GM23338 (cell line): ENCODE data around the gene LPGAT1. TPM values are rescaled to one million over a fixed set of nuclear protein-coding genes. Genes with fewer than 3 reads are reported as not detected.

Source experiments
- ATAC-seq: fragments of 200-7000 bp; cut with Tn5 transposase; 3 replicates; pipeline ENCODE4 v1.9.1; 2020
- DNase-seq: peaks from one replicate; pipeline ENCODE4 v3.0.0-alpha.2; 2015; ENCODE audit warnings: low spot score
- H2AFZ ChIP-seq: fragments of 200-600 bp; sonication (generic); 2 replicates; pipeline ENCODE4 v1.8.0; 2016; ENCODE audit warnings: antibody characterized with exemption, mild to moderate bottlenecking, moderate library complexity
- H3F3A ChIP-seq: fragments of 200-600 bp; sonication (generic); replicated peaks from 2 replicates; pipeline ENCODE4 v1.8.0; 2017; ENCODE audit warnings: antibody characterized with exemption, mixed run types, low read depth
- H3K27ac ChIP-seq: fragments of 200-600 bp; sonication (generic); 2 replicates; pipeline ENCODE4 v1.6.1; 2016; ENCODE audit warnings: low read depth
- H3K27me3 ChIP-seq: fragments of 200-600 bp; sonication (generic); 2 replicates; pipeline ENCODE4 v1.8.0; 2016; ENCODE audit warnings: mild to moderate bottlenecking, mixed run types, moderate library complexity; ENCODE audit not compliant: insufficient read depth
- H3K36me3 ChIP-seq: fragments of 200-600 bp; sonication (generic); 2 replicates; pipeline ENCODE4 v1.8.0; 2016; ENCODE audit warnings: mild to moderate bottlenecking; ENCODE audit not compliant: insufficient read depth
- H3K4me1 ChIP-seq: fragments of 200-600 bp; sonication (generic); 2 replicates; pipeline ENCODE4 v1.8.0; 2016; ENCODE audit warnings: mild to moderate bottlenecking, moderate library complexity; ENCODE audit not compliant: insufficient read depth
- H3K4me2 ChIP-seq: fragments of 200-600 bp; sonication (generic); 2 replicates; pipeline ENCODE4 v1.7.1; 2017; ENCODE audit warnings: mixed run types
- H3K4me3 ChIP-seq: fragments of 200-600 bp; sonication (generic); 2 replicates; pipeline ENCODE4 v1.6.1; 2016; ENCODE audit warnings: mixed run types
- H3K79me2 ChIP-seq: fragments of 200-600 bp; sonication (generic); replicated peaks from 2 replicates; pipeline ENCODE4 v1.8.0; 2017; ENCODE audit warnings: mild to moderate bottlenecking; ENCODE audit not compliant: insufficient read depth
- H3K9me2 ChIP-seq: fragments of 200-600 bp; sonication (generic); 2 replicates; pipeline ENCODE4 v1.8.0; 2017; ENCODE audit not compliant: insufficient read depth
- H4K20me1 ChIP-seq: fragments of 200-600 bp; sonication (generic); replicated peaks from 2 replicates; pipeline ENCODE4 v1.8.0; 2017; ENCODE audit warnings: mild to moderate bottlenecking; ENCODE audit not compliant: insufficient read depth
- H3K27ac Mint-ChIP-seq: 2 replicates; pipeline ENCODE4 v1.8.0; 2020; ENCODE audit warnings: inconsistent platforms, mild to moderate bottlenecking, moderate library complexity, mixed read lengths
- H3K27me3 Mint-ChIP-seq: 3 replicates; pipeline ENCODE4 v1.8.0; 2022; ENCODE audit warnings: low read depth, mild to moderate bottlenecking, moderate library complexity, mixed read lengths, inconsistent platforms; ENCODE audit not compliant: insufficient read depth, poor library complexity
- H3K36me3 Mint-ChIP-seq: 3 replicates; pipeline ENCODE4 v1.8.0; 2021; ENCODE audit warnings: low read depth, mild to moderate bottlenecking, inconsistent platforms, moderate library complexity, mixed read lengths
- H3K4me1 Mint-ChIP-seq: 3 replicates; pipeline ENCODE4 v1.8.0; 2020; ENCODE audit warnings: mild to moderate bottlenecking, inconsistent platforms, mixed read lengths
- H3K4me3 Mint-ChIP-seq: 3 replicates; pipeline ENCODE4 v1.8.0; 2021; ENCODE audit warnings: moderate library complexity, mild to moderate bottlenecking, inconsistent platforms, mixed read lengths
- H3K9me3 Mint-ChIP-seq: 3 replicates; pipeline ENCODE4 v1.8.0; 2020; ENCODE audit warnings: moderate library complexity, mild to moderate bottlenecking, inconsistent platforms, mixed read lengths
- CREB1 ChIP-seq: fragments of 250-450 bp; sonication (Bioruptor Pico); IDR thresholded peaks from 2 replicates; pipeline ENCODE4 v1.5.0; 2020; ENCODE audit warnings: low read depth, mild to moderate bottlenecking, moderate library complexity
- CTCF ChIP-seq, 2 experiments: fragments of 200-600 bp in 1 of 2; sonication (generic) in 1 of 2; conservative IDR thresholded peaks; 2 replicates each; pipeline versions ENCODE4 v1.5.1 to v1.6.1; 2016 to 2017; ENCODE audit warnings: antibody characterized with exemption in 2 of 2, low read depth in 2 of 2, mild to moderate bottlenecking in 2 of 2, moderate library complexity in 1 of 2
- ETS1 ChIP-seq: IDR thresholded peaks from 2 replicates; pipeline ENCODE4 v1.6.1; 2016; ENCODE audit warnings: antibody characterized with exemption
- EZH2 ChIP-seq: fragments of 200-600 bp; sonication (generic); IDR thresholded peaks from one replicate; pipeline ENCODE4 v1.8.0; 2017; ENCODE audit warnings: antibody characterized with exemption, mild to moderate bottlenecking, low read depth; ENCODE audit not compliant: unreplicated experiment
- JUNB ChIP-seq: IDR thresholded peaks from one replicate; pipeline ENCODE4 v1.6.1; 2016; ENCODE audit warnings: antibody characterized with exemption; ENCODE audit not compliant: unreplicated experiment
- NANOG ChIP-seq: IDR thresholded peaks from 2 replicates; pipeline ENCODE4 v1.6.1; 2016; ENCODE audit warnings: antibody characterized with exemption, borderline replicate concordance
- POLR2AphosphoS5 ChIP-seq: IDR thresholded peaks from 2 replicates; pipeline ENCODE4 v1.6.1; 2016; ENCODE audit warnings: antibody characterized with exemption, low read depth
- REST ChIP-seq: IDR thresholded peaks from one replicate; pipeline ENCODE4 v1.6.1; 2018; ENCODE audit warnings: antibody characterized with exemption; ENCODE audit not compliant: unreplicated experiment
- STAT1 ChIP-seq: IDR thresholded peaks from one replicate; pipeline ENCODE4 v1.6.1; 2016; ENCODE audit warnings: antibody characterized with exemption; ENCODE audit not compliant: unreplicated experiment
- ZNF114 ChIP-seq: fragments of 250-450 bp; sonication (Bioruptor Pico); IDR thresholded peaks from 2 replicates; pipeline ENCODE4 v1.5.0; 2020; ENCODE audit warnings: mild to moderate bottlenecking, moderate library complexity
- ZNF331 ChIP-seq: fragments of 250-450 bp; sonication (Bioruptor Pico); IDR thresholded peaks from 2 replicates; pipeline ENCODE4 v1.5.0; 2020; ENCODE audit warnings: low read depth, mild to moderate bottlenecking, moderate library complexity
- polyA plus RNA-seq: library from polyadenylated mRNA; unstranded; fragments of >200 nt; fragmentation: Nextera tagmentation; extraction: Ambion mirVana; gene quantifications from 2 replicates; pipeline ENCODE4 v1.2.1, GENCODE V29; 2016
- total RNA-seq: library from RNA; depleted of rRNA; stranded (reverse); fragments of >200 nt; shearing (Covaris generic); gene quantifications from 2 replicates; pipeline ENCODE4 v1.2.3, GENCODE V29; 2014

The LPGAT1 gene
- total and polyA plus RNA-seq, 2 experiments from 2014 or later = 3.3 to 16.4 TPM

GRCh38 chr1:211711315-211711705 lies 119.3 kb downstream of the LPGAT1 start (continued):
- TF ChIP-seq EZH2 = no peak
- no peak for TF ChIP-seq CREB1
- TF ChIP-seq NANOG = no peak
- no peak for TF ChIP-seq REST
- TF ChIP-seq STAT1 = no peak
- TF ChIP-seq ETS1 = no peak
- no peak for TF ChIP-seq ZNF331
- no peak for TF ChIP-seq JUNB
- no peak for TF ChIP-seq ZNF114 (CRISPR knock-in tag)
- TF ChIP-seq POLR2AphosphoS5 = no peak

- Mint-ChIP-seq H3K27ac (no peak overlapping the region), H3K4me1 (no peaks in the 10 kb centered on the region)
- TF ChIP-seq ETS1 = no peak
- TF ChIP-seq CTCF (conservative IDR thresholded peaks at IDR 0.05; ENCODE audit: low read depth in 2 of 2) = no peak
- no peak for TF ChIP-seq EZH2
- TF ChIP-seq STAT1 = no peak
These were observed 119.8 kb downstream of the LPGAT1 start for GRCh38 chr1:211710566-211711314.

More at GRCh38 chr1:211710566-211711314, 119.8 kb downstream of the LPGAT1 start:
- Histone ChIP-seq H3F3A (no peaks in the 10 kb centered on the region), H3K36me3 (no peaks in the 10 kb centered on the region), H3K9me2 (no peaks in the 10 kb centered on the region), H4K20me1 (no peaks in the 10 kb centered on the region), H3K79me2 (no peaks in the 10 kb centered on the region), H3K27ac (no peak overlapping the region), H3K4me3 (no peak overlapping the region), H3K27me3 (no peaks in the 10 kb centered on the region), H3K4me1 (no peaks in the 10 kb centered on the region), H2AFZ (no peak overlapping the region), H3K4me2 (no peak overlapping the region)
- Mint-ChIP-seq H3K27me3 (peaks cover 2% of the 10 kb centered on the region), H3K36me3 (no peaks in the 10 kb centered on the region), H3K9me3 (no peaks in the 10 kb centered on the region), H3K4me3 (no peak overlapping the region)
- DNase-seq (no peak), ATAC-seq (no peak)
